Neural cell (in vitro differentiated cells): ENCODE results near the gene CD300LB. TPM values are rescaled to one million over a fixed set of nuclear protein-coding genes. Genes with fewer than 3 reads are reported as not detected.
"Not testable (repeated sequence)": the region's sequence is repeated elsewhere in the genome, so short reads cannot be mapped to it uniquely, and the experiment has no call there.

Experiments used
- H2AFZ ChIP-seq: fragments of 200-600, 300-800 bp; sonication (generic), shearing (Covaris generic); 2 replicates; pipeline ENCODE4 v1.6.0; 2014; ENCODE audit warnings: low read depth, mild to moderate bottlenecking, antibody characterized with exemption, low read length, moderate library complexity
- H3F3A ChIP-seq: fragments of 200-600 bp; shearing (Covaris generic); 2 replicates; pipeline ENCODE4 v1.6.1; 2016; ENCODE audit warnings: mild to moderate bottlenecking, moderate library complexity, mixed read lengths, antibody characterized with exemption, low read length; ENCODE audit not compliant: insufficient read depth, poor library complexity, severe bottlenecking
- H3K27ac ChIP-seq: fragments of 200-600, 300-800 bp; sonication (generic), shearing (Covaris generic); 2 replicates; pipeline ENCODE4 v1.5.1; 2014; ENCODE audit warnings: mild to moderate bottlenecking, low read length, moderate library complexity
- H3K27me3 ChIP-seq: fragments of 300-800, 200-600 bp; sonication (generic), shearing (Covaris generic); 2 replicates; pipeline ENCODE4 v1.6.0; 2014; ENCODE audit warnings: mild to moderate bottlenecking, low read depth, low read length, moderate library complexity; ENCODE audit not compliant: insufficient read depth
- H3K36me3 ChIP-seq: fragments of 300-800, 200-600 bp; sonication (generic), shearing (Covaris generic); 2 replicates; pipeline ENCODE4 v1.5.1; 2014; ENCODE audit warnings: mild to moderate bottlenecking, antibody characterized with exemption, low read length, moderate library complexity; ENCODE audit not compliant: insufficient read depth
- H3K4me2 ChIP-seq: fragments of 300-800, 200-600 bp; sonication (generic), shearing (Covaris generic); 2 replicates; pipeline ENCODE4 v1.6.0; 2014; ENCODE audit warnings: mild to moderate bottlenecking, low read length
- H3K4me3 ChIP-seq: fragments of 300-800, 200-600 bp; sonication (generic), shearing (Covaris generic); 2 replicates; pipeline ENCODE4 v1.5.1; 2014; ENCODE audit warnings: mild to moderate bottlenecking, low read length, moderate library complexity
- H3K79me2 ChIP-seq: fragments of 200-600 bp; shearing (Covaris generic); replicated peaks from 2 replicates; pipeline ENCODE4 v1.6.0; 2014; ENCODE audit warnings: mild to moderate bottlenecking, low read length, moderate library complexity; ENCODE audit not compliant: insufficient read depth
- H3K9ac ChIP-seq: fragments of 300-800, 200-600 bp; sonication (generic), shearing (Covaris generic); 2 replicates; pipeline ENCODE4 v1.6.1; 2016; ENCODE audit warnings: mild to moderate bottlenecking, low read length, mixed read lengths
- H3K9me2 ChIP-seq: fragments of 200-600 bp; shearing (Covaris generic); 2 replicates; pipeline ENCODE4 v1.6.1; 2016; ENCODE audit warnings: mild to moderate bottlenecking, low read length, mixed read lengths; ENCODE audit not compliant: insufficient read depth
- H3K9me3 ChIP-seq: fragments of 200-600, 300-800 bp; sonication (generic), shearing (Covaris generic); 2 replicates; pipeline ENCODE4 v1.6.1; 2016; ENCODE audit warnings: mild to moderate bottlenecking, mixed run types, low read length, moderate library complexity, mixed read lengths
- H4K20me1 ChIP-seq: fragments of 200-600 bp; shearing (Covaris generic); 2 replicates; pipeline ENCODE4 v1.6.1; 2016; ENCODE audit warnings: mild to moderate bottlenecking, mixed run types; ENCODE audit not compliant: insufficient read depth
- EP300 ChIP-seq: fragments of 450-650 bp; conservative IDR thresholded peaks from 2 replicates; pipeline ENCODE4 v1.6.1; 2014; ENCODE audit warnings: antibody characterized with exemption, mild to moderate bottlenecking, moderate library complexity; ENCODE audit not compliant: poor library complexity, severe bottlenecking
- EZH2 ChIP-seq: fragments of 200-600, 300-800 bp; shearing (Covaris generic), sonication (generic); IDR thresholded peaks from 2 replicates; pipeline ENCODE4 v1.6.1; 2014; ENCODE audit warnings: antibody characterized with exemption, low read length, borderline replicate concordance, mild to moderate bottlenecking; ENCODE audit not compliant: insufficient read depth, poor library complexity, severe bottlenecking
- MXI1 ChIP-seq: fragments of 450-650 bp; conservative IDR thresholded peaks from 2 replicates; pipeline ENCODE4 v1.6.1; 2014; ENCODE audit warnings: antibody characterized with exemption, mild to moderate bottlenecking; ENCODE audit not compliant: poor library complexity, severe bottlenecking
- POLR2AphosphoS5 ChIP-seq: IDR thresholded peaks from 2 replicates; pipeline ENCODE4 v1.6.1; 2012
- RAD21 ChIP-seq: fragments of 450-650 bp; conservative IDR thresholded peaks from 2 replicates; pipeline ENCODE4 v1.6.1; 2014; ENCODE audit warnings: antibody characterized with exemption, mild to moderate bottlenecking, moderate library complexity
- SMC3 ChIP-seq: fragments of 450-650 bp; conservative IDR thresholded peaks from 2 replicates; pipeline ENCODE4 v1.6.1; 2014; ENCODE audit warnings: antibody characterized with exemption, mild to moderate bottlenecking, moderate library complexity; ENCODE audit not compliant: poor library complexity
- TAF1 ChIP-seq: IDR thresholded peaks from 2 replicates; pipeline ENCODE4 v1.6.1; 2012; ENCODE audit warnings: low read depth
- polyA plus RNA-seq: library from polyadenylated mRNA; depleted of rRNA; stranded (reverse); fragments of >200 nt; gene quantifications from 2 replicates; pipeline ENCODE4 v1.2.3, GENCODE V29; 2014
- TF ChIP-seq, protein P1 (sequence below): IDR thresholded peaks from 2 replicates; pipeline ENCODE4 v1.6.1; 2012; ENCODE audit warnings: borderline replicate concordance
- TF ChIP-seq, protein P2 (sequence below): fragments of 450-650 bp; IDR thresholded peaks from 2 replicates; pipeline ENCODE4 v1.5.1; 2014; ENCODE audit warnings: antibody characterized with exemption, mild to moderate bottlenecking, moderate library complexity; ENCODE audit not compliant: poor library complexity, severe bottlenecking

The CD300LB gene
- polyA plus RNA-seq, 1 donor from 2014 or later: not detected

DNA sequence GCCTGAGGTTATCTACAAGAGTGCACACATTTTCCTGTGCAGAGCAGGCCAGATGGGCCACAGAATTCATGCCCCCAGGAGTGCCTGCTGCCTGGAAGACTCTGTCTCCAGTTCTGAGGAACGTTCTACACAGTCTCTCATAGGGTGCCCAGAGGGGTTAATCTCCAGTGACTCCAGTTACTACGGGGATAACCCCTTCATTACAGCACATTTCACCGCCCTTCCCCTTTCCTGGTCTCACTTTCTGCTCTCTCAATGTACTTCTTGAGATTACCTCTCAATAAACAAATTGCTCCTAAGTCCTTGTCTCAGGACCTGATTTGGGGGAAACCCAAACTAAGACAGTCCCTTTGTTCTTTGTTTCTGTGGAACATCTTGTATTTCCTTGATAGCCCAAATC, 30.3 kb upstream of the CD300LB start:
- Histone ChIP-seq H3K9me3 (no peaks in the 10 kb centered on the region), H3K9me2 (no peaks in the 10 kb centered on the region), H3K36me3 (no peaks in the 10 kb centered on the region), H3K27ac (no peak overlapping the region), H3K4me2 (no peak overlapping the region), H4K20me1 (no peaks in the 10 kb centered on the region), H3K27me3 (no peaks in the 10 kb centered on the region), H3K9ac (no peak overlapping the region), H3F3A (no peaks in the 10 kb centered on the region), H3K4me3 (no peak overlapping the region), H3K79me2 (no peaks in the 10 kb centered on the region), H2AFZ (no peak overlapping the region)
- no peak for TF ChIP-seq RAD21
- TF ChIP-seq, protein P1, sequence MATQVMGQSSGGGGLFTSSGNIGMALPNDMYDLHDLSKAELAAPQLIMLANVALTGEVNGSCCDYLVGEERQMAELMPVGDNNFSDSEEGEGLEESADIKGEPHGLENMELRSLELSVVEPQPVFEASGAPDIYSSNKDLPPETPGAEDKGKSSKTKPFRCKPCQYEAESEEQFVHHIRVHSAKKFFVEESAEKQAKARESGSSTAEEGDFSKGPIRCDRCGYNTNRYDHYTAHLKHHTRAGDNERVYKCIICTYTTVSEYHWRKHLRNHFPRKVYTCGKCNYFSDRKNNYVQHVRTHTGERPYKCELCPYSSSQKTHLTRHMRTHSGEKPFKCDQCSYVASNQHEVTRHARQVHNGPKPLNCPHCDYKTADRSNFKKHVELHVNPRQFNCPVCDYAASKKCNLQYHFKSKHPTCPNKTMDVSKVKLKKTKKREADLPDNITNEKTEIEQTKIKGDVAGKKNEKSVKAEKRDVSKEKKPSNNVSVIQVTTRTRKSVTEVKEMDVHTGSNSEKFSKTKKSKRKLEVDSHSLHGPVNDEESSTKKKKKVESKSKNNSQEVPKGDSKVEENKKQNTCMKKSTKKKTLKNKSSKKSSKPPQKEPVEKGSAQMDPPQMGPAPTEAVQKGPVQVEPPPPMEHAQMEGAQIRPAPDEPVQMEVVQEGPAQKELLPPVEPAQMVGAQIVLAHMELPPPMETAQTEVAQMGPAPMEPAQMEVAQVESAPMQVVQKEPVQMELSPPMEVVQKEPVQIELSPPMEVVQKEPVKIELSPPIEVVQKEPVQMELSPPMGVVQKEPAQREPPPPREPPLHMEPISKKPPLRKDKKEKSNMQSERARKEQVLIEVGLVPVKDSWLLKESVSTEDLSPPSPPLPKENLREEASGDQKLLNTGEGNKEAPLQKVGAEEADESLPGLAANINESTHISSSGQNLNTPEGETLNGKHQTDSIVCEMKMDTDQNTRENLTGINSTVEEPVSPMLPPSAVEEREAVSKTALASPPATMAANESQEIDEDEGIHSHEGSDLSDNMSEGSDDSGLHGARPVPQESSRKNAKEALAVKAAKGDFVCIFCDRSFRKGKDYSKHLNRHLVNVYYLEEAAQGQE: no peak
- no peak for TF ChIP-seq TAF1
- no peak for TF ChIP-seq SMC3
- TF ChIP-seq POLR2AphosphoS5: no peak
- TF ChIP-seq EP300: no peak
- TF ChIP-seq, protein P2, sequence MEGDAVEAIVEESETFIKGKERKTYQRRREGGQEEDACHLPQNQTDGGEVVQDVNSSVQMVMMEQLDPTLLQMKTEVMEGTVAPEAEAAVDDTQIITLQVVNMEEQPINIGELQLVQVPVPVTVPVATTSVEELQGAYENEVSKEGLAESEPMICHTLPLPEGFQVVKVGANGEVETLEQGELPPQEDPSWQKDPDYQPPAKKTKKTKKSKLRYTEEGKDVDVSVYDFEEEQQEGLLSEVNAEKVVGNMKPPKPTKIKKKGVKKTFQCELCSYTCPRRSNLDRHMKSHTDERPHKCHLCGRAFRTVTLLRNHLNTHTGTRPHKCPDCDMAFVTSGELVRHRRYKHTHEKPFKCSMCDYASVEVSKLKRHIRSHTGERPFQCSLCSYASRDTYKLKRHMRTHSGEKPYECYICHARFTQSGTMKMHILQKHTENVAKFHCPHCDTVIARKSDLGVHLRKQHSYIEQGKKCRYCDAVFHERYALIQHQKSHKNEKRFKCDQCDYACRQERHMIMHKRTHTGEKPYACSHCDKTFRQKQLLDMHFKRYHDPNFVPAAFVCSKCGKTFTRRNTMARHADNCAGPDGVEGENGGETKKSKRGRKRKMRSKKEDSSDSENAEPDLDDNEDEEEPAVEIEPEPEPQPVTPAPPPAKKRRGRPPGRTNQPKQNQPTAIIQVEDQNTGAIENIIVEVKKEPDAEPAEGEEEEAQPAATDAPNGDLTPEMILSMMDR: no peak
- no peak for TF ChIP-seq EZH2
- TF ChIP-seq MXI1: no peak

DNA sequence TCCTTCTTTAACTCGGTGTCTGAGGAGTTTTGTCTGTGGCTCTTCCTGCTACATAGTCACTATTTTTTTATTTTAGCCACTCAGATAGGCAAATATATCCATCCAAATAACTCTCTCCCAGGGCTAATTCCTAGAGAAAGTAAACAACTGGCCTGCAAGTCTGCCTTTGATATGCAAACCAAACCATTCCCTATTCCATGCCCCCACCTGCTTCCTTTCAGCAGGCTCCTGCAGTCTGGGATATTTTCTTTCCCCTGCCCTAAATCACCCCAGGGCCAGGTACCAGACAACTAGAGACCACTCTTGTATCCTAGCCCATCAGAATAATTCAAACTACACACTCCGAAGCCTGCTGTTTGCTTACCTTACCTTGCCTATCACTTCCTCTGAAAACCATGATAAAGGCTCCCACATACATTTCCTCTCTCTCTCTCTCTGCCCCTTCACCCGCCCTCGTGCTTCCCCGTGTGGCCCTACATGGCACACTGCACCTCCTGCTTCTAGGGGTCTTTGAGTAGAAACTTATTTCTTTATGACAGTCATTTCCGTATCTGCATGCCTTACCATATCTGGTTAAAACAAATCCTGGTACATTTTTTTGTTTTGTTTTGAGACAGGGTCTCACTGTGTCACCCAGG, 27.7 kb upstream of the CD300LB start:
- Histone ChIP-seq H3K4me2 (no peak overlapping the region), H3K9me2 (no peaks in the 10 kb centered on the region), H3K27me3 (no peaks in the 10 kb centered on the region), H3K36me3 (no peaks in the 10 kb centered on the region), H3K27ac (no peak overlapping the region), H3K4me3 (no peak overlapping the region), H3K9ac (no peak overlapping the region), H3K79me2 (no peaks in the 10 kb centered on the region), H2AFZ (no peak overlapping the region), H3K9me3 (no peaks in the 10 kb centered on the region), H4K20me1 (no peaks in the 10 kb centered on the region), H3F3A (no peaks in the 10 kb centered on the region)
- TF ChIP-seq RAD21: no peak
- no peak for TF ChIP-seq TAF1
- no peak for TF ChIP-seq EP300
- TF ChIP-seq, protein P1: no peak
- no peak for TF ChIP-seq EZH2
- no peak for TF ChIP-seq POLR2AphosphoS5
- TF ChIP-seq SMC3: no peak
- TF ChIP-seq, protein P2: no peak
- TF ChIP-seq MXI1: no peak

DNA sequence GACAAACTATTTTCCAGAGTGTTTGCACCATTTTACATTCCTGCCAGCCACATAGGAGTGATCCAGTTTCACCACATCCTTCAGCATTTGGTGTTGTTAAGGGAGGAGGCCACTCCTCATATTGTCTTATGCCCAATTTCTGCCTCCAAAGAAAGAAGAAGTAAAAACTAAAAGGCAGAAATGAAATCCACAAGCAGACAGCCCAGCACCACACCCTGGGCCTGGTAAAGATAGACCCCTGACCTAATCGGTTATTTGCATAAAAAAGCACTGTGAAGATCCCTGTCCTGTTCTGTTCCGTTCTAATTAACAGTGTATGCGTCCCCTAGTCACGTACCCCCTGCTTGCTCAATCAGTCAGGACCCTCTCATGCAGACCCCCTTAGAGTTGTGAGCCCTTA, 27.1 kb upstream of the CD300LB start:
- H3K4me2 ChIP-seq, H3F3A ChIP-seq, H3K9me2 ChIP-seq, H3K4me3 ChIP-seq, H3K79me2 ChIP-seq, H3K36me3 ChIP-seq, H2AFZ ChIP-seq, H4K20me1 ChIP-seq, H3K9ac ChIP-seq, H3K27me3 ChIP-seq, H3K27ac ChIP-seq, H3K9me3 ChIP-seq: not testable (repeated sequence)
